WTC11 (cell line): ENCODE results near the gene CNN2. TPM values are rescaled to one million over a fixed set of nuclear protein-coding genes. Genes with fewer than 3 reads are reported as not detected.

Experiments used
- ATAC-seq: fragments of 200-7000 bp; cut with Tn5 transposase; 2 replicates; pipeline ENCODE4 v1.10.0; 2021; ENCODE audit warnings: mild to moderate bottlenecking, moderate library complexity
- CTCF ChIA-PET: fragments of 300-600 bp; sonication (Branson Sonifier 250); formaldehyde crosslinking; loops from one replicate; lab custom pipeline; 2021; ENCODE audit warnings: antibody characterized with exemption; lab: Charles Lee
- POLR2A ChIA-PET: fragments of 350-600 bp; sonication (Branson Sonifier 250); formaldehyde crosslinking; loops from one replicate; lab custom pipeline; 2021; ENCODE audit warnings: antibody characterized with exemption; lab: Charles Lee
- DNase-seq: peaks from one replicate; pipeline ENCODE4 v3.0.0; 2021; ENCODE audit warnings: low spot score
- H3K27ac Mint-ChIP-seq: 2 replicates; pipeline ENCODE4 v1.8.0; 2021; ENCODE audit warnings: mixed read lengths
- H3K27me3 Mint-ChIP-seq: 2 replicates; pipeline ENCODE4 v1.8.0; 2021; ENCODE audit warnings: low read depth, mild to moderate bottlenecking, moderate library complexity, mixed read lengths
- H3K36me3 Mint-ChIP-seq: 2 replicates; pipeline ENCODE4 v1.8.0; 2021; ENCODE audit warnings: mixed read lengths
- H3K4me1 Mint-ChIP-seq: 2 replicates; pipeline ENCODE4 v1.8.0; 2022; ENCODE audit warnings: mixed read lengths
- H3K4me3 Mint-ChIP-seq: 2 replicates; pipeline ENCODE4 v1.8.0; 2021; ENCODE audit warnings: mild to moderate bottlenecking, moderate library complexity, mixed read lengths
- H3K9me3 Mint-ChIP-seq: 2 replicates; pipeline ENCODE4 v1.8.0; 2021; ENCODE audit warnings: mixed read lengths
- CDX4 ChIP-seq: fragments of 250-450 bp; sonication (Bioruptor Pico); IDR thresholded peaks from 2 replicates; pipeline ENCODE4 v1.9.0; 2021; ENCODE audit warnings: moderate library complexity, mild to moderate bottlenecking, inconsistent platforms, borderline replicate concordance
- ETV6 ChIP-seq: sonication (generic); formaldehyde crosslinking; IDR thresholded peaks from 2 replicates; pipeline ENCODE4 v1.8.1; 2022; ENCODE audit warnings: mild to moderate bottlenecking, missing genetic modification reagents
- FOXP1 ChIP-seq: sonication (generic); formaldehyde crosslinking; IDR thresholded peaks from 2 replicates; pipeline ENCODE4 v1.8.0; 2022; ENCODE audit warnings: missing genetic modification reagents, mild to moderate bottlenecking, moderate library complexity, borderline replicate concordance
- GRHL2 ChIP-seq: fragments of 250-450 bp; sonication (Bioruptor Pico); IDR thresholded peaks from 2 replicates; pipeline ENCODE4 v1.8.0; 2022; ENCODE audit warnings: mild to moderate bottlenecking, moderate library complexity; ENCODE audit not compliant: insufficient replicate concordance, severe bottlenecking
- HMGA2 ChIP-seq: fragments of 250-450 bp; sonication (Bioruptor Pico); IDR thresholded peaks from 2 replicates; pipeline ENCODE4 v1.4.0; 2021; ENCODE audit warnings: mild to moderate bottlenecking, moderate library complexity
- HMGXB4 ChIP-seq: sonication (generic); formaldehyde crosslinking; IDR thresholded peaks from 2 replicates; pipeline ENCODE4 v1.8.1; 2023; ENCODE audit warnings: mild to moderate bottlenecking, moderate library complexity, missing genetic modification reagents
- IRF1 ChIP-seq: sonication (generic); formaldehyde crosslinking; IDR thresholded peaks from 2 replicates; pipeline ENCODE4 v1.8.0; 2023; ENCODE audit warnings: missing genetic modification reagents
- MLX ChIP-seq: sonication (generic); formaldehyde crosslinking; IDR thresholded peaks from 2 replicates; pipeline ENCODE4 v1.8.1; 2023; ENCODE audit warnings: mild to moderate bottlenecking, missing genetic modification reagents, moderate library complexity
- STAT6 ChIP-seq: sonication (generic); formaldehyde crosslinking; conservative IDR thresholded peaks from 2 replicates; pipeline ENCODE4 v1.8.1; 2023; ENCODE audit warnings: mild to moderate bottlenecking, low read depth, missing genetic modification reagents, moderate library complexity
- TEAD4 ChIP-seq: sonication (generic); formaldehyde crosslinking; IDR thresholded peaks from 2 replicates; pipeline ENCODE4 v1.8.0; 2022; ENCODE audit warnings: mild to moderate bottlenecking, missing genetic modification reagents
- USF2 ChIP-seq: sonication (generic); formaldehyde crosslinking; IDR thresholded peaks from 2 replicates; pipeline ENCODE4 v1.8.1; 2023; ENCODE audit warnings: mild to moderate bottlenecking, missing genetic modification reagents, moderate library complexity
- ZNF396 ChIP-seq: fragments of 250-450 bp; sonication (Bioruptor Pico); IDR thresholded peaks from 2 replicates; pipeline ENCODE4 v1.8.0; 2021; ENCODE audit warnings: mild to moderate bottlenecking, moderate library complexity, borderline replicate concordance
- ZNF416 ChIP-seq: fragments of 250-450 bp; sonication (Bioruptor Pico); IDR thresholded peaks from 2 replicates; pipeline ENCODE4 v1.9.0; 2021; ENCODE audit warnings: mild to moderate bottlenecking, inconsistent platforms
- total RNA-seq: library from RNA; stranded (reverse); gene quantifications from 3 replicates; pipeline ENCODE4 v1.2.3, GENCODE V29; 2021
- TF ChIP-seq, protein P1 (sequence below): sonication (generic); formaldehyde crosslinking; IDR thresholded peaks from 2 replicates; pipeline ENCODE4 v1.8.1; 2023; ENCODE audit warnings: mild to moderate bottlenecking, missing genetic modification reagents
- TF ChIP-seq, protein P2 (sequence below): fragments of 250-450 bp; sonication (Bioruptor Pico); IDR thresholded peaks from 2 replicates; pipeline ENCODE4 v2.1.2; 2022; ENCODE audit warnings: mild to moderate bottlenecking, moderate library complexity
- TF ChIP-seq, protein P3 (sequence below): sonication (generic); formaldehyde crosslinking; IDR thresholded peaks from 2 replicates; pipeline ENCODE4 v1.8.0; 2022; ENCODE audit warnings: mild to moderate bottlenecking, missing genetic modification reagents
- TF ChIP-seq, protein P4 (sequence below): sonication (generic); formaldehyde crosslinking; IDR thresholded peaks from 2 replicates; pipeline ENCODE4 v1.8.0; 2022; ENCODE audit warnings: mild to moderate bottlenecking, missing genetic modification reagents

Gene CNN2
- total RNA-seq, 1 experiment from 2014 or later = 390 TPM

DNA sequence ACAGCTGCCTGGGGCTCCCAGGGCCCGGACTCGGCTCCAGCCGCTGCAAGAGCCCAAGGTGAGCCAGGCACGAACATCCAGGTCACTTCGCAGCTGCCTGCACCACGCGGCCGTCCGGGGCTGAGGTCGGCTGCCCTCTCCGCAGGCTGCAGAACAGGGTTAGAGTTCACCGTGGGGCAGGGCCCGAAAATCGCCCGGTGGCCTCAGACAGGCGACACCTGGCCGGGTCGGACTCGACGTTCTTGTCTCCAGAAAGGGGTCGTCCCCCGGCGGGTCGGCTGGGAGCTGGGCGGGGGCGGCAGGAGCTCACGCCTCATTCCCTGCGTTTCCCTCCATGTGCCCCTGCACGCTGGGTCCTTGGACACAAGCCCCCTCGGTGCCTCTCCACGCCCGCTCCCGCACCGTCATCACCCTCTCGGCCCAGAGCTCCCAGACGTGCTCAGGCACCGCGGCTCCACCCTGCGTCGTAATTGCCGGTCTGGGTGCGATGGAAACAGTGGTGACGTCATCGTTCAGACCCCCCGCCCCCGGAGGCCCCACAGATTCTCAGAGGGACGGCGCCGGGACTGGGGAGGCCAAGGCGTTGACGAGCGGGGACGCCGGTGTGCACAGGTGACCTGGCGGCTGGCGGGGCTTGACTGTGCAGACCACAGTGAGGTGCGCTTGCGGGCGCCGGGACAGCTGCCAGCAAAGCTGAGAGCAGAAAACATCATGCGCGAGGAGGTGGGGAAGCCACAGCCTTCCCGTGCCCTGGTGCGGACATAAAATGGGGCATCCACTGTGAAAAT, 30.2 kb upstream of the CNN2 start (continued):
- no peak for TF ChIP-seq STAT6 (CRISPR knock-in tag)
- peak; percentile 63; the same call in 1 of the 2 replicates for TF ChIP-seq HMGXB4 (CRISPR knock-in tag)

DNA sequence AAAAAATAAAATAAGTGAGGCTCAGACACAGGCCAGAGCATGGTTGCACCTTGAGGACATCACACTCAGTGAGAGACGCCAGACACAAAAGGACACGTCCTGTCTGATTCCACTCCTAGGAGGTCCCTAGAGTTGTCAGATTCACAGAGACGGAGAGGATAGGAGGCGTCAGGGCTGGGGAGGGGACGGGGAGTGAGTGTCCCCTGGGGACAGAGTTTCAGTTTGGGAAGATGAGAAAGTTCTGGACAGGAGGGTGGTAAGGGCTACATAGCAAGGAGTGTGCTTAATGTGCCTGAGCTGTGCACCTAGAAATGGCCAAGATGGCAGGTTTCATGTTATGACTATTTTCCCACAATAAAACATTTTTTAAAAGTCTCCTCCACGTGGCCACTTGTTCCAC, 28.3 kb upstream of the CNN2 start:
- CTCF ChIA-PET = interaction anchor here (0.5 to 2.9 kb wide), 4 partner anchors 79 to 153 kb away, joined by 3 to 6 read pairs (median 4); no protein-coding TSS in a partner anchor
- Mint-ChIP-seq H3K27me3 (peaks cover 46% of the 10 kb centered on the region), H3K27ac (no peak overlapping the region), H3K4me1 (peaks cover 5% of the 10 kb centered on the region; the same call in 1 of the 2 replicates), H3K4me3 (no peak overlapping the region), H3K9me3 (no peaks in the 10 kb centered on the region), H3K36me3 (no peaks in the 10 kb centered on the region)
- no peak for TF ChIP-seq ZNF396 (CRISPR knock-in tag)
- POLR2A ChIA-PET = interaction anchor here (0.5 kb wide), 1 partner anchor 396 kb away, joined by 3 read pairs; no protein-coding TSS in a partner anchor
- DNase-seq = no peak
- ATAC-seq = no peak

- no peak for DNase-seq
- no peaks in the 10 kb centered on the region for H3K36me3 Mint-ChIP-seq
- H3K9me3 Mint-ChIP-seq = no peaks in the 10 kb centered on the region
- H3K4me3 Mint-ChIP-seq = peak overlapping the region; percentile 53
- no peak for ATAC-seq
- peaks cover 49% of the 10 kb centered on the region for H3K27me3 Mint-ChIP-seq
- CTCF ChIA-PET = interaction anchor here (1.1 to 1.7 kb wide), 3 partner anchors 20 to 245 kb away, joined by 3 to 4 read pairs (median 3); no protein-coding TSS in a partner anchor
- POLR2A ChIA-PET = interaction anchor here (0.6 kb wide), 1 partner anchor 29 kb away, joined by 3 read pairs; no protein-coding TSS in a partner anchor
- no peak overlapping the region for H3K27ac Mint-ChIP-seq
- H3K4me1 Mint-ChIP-seq = peaks cover 5% of the 10 kb centered on the region; the same call in 1 of the 2 replicates
- TF ChIP-seq GRHL2 (CRISPR knock-in tag) = no peak
- TF ChIP-seq, protein P1, sequence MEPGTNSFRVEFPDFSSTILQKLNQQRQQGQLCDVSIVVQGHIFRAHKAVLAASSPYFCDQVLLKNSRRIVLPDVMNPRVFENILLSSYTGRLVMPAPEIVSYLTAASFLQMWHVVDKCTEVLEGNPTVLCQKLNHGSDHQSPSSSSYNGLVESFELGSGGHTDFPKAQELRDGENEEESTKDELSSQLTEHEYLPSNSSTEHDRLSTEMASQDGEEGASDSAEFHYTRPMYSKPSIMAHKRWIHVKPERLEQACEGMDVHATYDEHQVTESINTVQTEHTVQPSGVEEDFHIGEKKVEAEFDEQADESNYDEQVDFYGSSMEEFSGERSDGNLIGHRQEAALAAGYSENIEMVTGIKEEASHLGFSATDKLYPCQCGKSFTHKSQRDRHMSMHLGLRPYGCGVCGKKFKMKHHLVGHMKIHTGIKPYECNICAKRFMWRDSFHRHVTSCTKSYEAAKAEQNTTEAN = no peak
- no peak for TF ChIP-seq USF2 (CRISPR knock-in tag)
- TF ChIP-seq ETV6 (CRISPR knock-in tag) = no peak
- TF ChIP-seq HMGA2 (CRISPR knock-in tag) = no peak
- TF ChIP-seq, protein P2, sequence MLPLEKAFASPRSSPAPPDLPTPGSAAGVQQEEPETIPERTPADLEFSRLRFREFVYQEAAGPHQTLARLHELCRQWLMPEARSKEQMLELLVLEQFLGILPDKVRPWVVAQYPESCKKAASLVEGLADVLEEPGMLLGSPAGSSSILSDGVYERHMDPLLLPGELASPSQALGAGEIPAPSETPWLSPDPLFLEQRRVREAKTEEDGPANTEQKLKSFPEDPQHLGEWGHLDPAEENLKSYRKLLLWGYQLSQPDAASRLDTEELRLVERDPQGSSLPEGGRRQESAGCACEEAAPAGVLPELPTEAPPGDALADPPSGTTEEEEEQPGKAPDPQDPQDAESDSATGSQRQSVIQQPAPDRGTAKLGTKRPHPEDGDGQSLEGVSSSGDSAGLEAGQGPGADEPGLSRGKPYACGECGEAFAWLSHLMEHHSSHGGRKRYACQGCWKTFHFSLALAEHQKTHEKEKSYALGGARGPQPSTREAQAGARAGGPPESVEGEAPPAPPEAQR (CRISPR knock-in tag) = no peak
- TF ChIP-seq, protein P3, sequence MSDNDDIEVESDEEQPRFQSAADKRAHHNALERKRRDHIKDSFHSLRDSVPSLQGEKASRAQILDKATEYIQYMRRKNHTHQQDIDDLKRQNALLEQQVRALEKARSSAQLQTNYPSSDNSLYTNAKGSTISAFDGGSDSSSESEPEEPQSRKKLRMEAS (CRISPR knock-in tag) = no peak
- no peak for TF ChIP-seq TEAD4 (CRISPR knock-in tag)
- TF ChIP-seq MLX (CRISPR knock-in tag) = no peak
- TF ChIP-seq FOXP1 = no peak
- TF ChIP-seq, protein P4, sequence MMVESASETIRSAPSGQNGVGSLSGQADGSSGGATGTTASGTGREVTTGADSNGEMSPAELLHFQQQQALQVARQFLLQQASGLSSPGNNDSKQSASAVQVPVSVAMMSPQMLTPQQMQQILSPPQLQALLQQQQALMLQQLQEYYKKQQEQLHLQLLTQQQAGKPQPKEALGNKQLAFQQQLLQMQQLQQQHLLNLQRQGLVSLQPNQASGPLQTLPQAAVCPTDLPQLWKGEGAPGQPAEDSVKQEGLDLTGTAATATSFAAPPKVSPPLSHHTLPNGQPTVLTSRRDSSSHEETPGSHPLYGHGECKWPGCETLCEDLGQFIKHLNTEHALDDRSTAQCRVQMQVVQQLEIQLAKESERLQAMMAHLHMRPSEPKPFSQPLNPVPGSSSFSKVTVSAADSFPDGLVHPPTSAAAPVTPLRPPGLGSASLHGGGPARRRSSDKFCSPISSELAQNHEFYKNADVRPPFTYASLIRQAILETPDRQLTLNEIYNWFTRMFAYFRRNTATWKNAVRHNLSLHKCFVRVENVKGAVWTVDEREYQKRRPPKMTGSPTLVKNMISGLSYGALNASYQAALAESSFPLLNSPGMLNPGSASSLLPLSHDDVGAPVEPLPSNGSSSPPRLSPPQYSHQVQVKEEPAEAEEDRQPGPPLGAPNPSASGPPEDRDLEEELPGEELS (CRISPR knock-in tag) = no peak
- no peak for TF ChIP-seq IRF1 (CRISPR knock-in tag)
- TF ChIP-seq CDX4 = no peak
- TF ChIP-seq ZNF416 (CRISPR knock-in tag) = no peak
Measured at GRCh38 chr19:999379-999719, 27.1 kb upstream of the CNN2 start.
